T-helper 1 cell treated with Interleukin-12 subunit alpha and Interleukin-12 subunit beta and Interleukin-4 antibody, amounts not matched to agents 30 ng/mL and 1 ng/mL, for 36 hours (primary cell): ENCODE data around the gene RBM38. TPM values are rescaled to one million over a fixed set of nuclear protein-coding genes. Genes with fewer than 3 reads are reported as not detected.
"Not testable (repeated sequence)": the region's sequence is repeated elsewhere in the genome, so short reads cannot be mapped to it uniquely, and the experiment has no call there.

Source experiments
- intact Hi-C: fragments of 100-400 bp; cut with micrococcal nuclease; formaldehyde crosslinking; loops from one replicate; pipeline ENCODE4 v1.15.1; 2024
- total RNA-seq: library from RNA; stranded (reverse); gene quantifications from 2 replicates; pipeline ENCODE4 v1.2.3, GENCODE V29; 2022

RBM38 gene
- 56.3 and 58.7 TPM in 2 replicates for total RNA-seq

GRCh38 chr20:57390604-57391438 is at the start of gene RBM38:
Gene RBM38 (plus strand): TSS chr20:57391396. CDS start chr20:57391582, 186 bp downstream.
- intact Hi-C loops, result loop anchor here (1.0 to 10.0 kb wide), 10 partner anchors 9 to 1774 kb away; partner anchors contain the start of genes AURKA, CSTF1, PMEPA1 and PRELID3B

GRCh38 chr20:57341663-57342062 is 49.5 kb upstream of the RBM38 start:
- intact Hi-C loops, result no loop called here

GRCh38 chr20:57342829-57343228 is 48.4 kb upstream of the RBM38 start:
- intact Hi-C loops, result no loop called here

GRCh38 chr20:57346477-57346876 is 44.7 kb upstream of the RBM38 start:
- intact Hi-C loops, result loop anchor here (1.0 kb wide), 1 partner anchor 254 kb away; no protein-coding TSS in a partner anchor

GRCh38 chr20:57347393-57347792 is 43.8 kb upstream of the RBM38 start:
- intact Hi-C loops, result no loop called here

GRCh38 chr20:57348200-57348921 is 42.8 kb upstream of the RBM38 start:
- intact Hi-C loops, result not testable (repeated sequence)

- intact Hi-C loops, result not testable (repeated sequence)
These were observed 42.1 kb upstream of the RBM38 start for GRCh38 chr20:57348922-57349574.

GRCh38 chr20:57350081-57350710 is 41.0 kb upstream of the RBM38 start:
- intact Hi-C loops, result loop anchor here (2.0 to 5.0 kb wide), 3 partner anchors 361 to 958 kb away; partner anchors contain the start of genes AURKA, CSTF1, PMEPA1 and RTF2

GRCh38 chr20:57350726-57351041 is 40.5 kb upstream of the RBM38 start:
- intact Hi-C loops, result loop anchor here (1.0 to 5.0 kb wide), 9 partner anchors 41 to 992 kb away; partner anchors contain the start of genes AURKA, CSTF1, FAM210B and PMEPA1

- intact Hi-C loops, result loop anchor here (1.0 to 5.0 kb wide), 9 partner anchors 40 to 993 kb away; partner anchors contain the start of genes AURKA, CSTF1, FAM210B and PMEPA1
These were observed 40.0 kb upstream of the RBM38 start, which contains the start of gene RAE1 for GRCh38 chr20:57351042-57351783. Gene RAE1 (plus strand): TSS chr20:57351255. CDS start chr20:57354039, 2,784 bp downstream.

GRCh38 chr20:57352305-57352704 is 38.9 kb upstream of the RBM38 start:
- intact Hi-C loops, result loop anchor here (5.0 kb wide), 1 partner anchor 960 kb away; the partner anchor contains the start of genes AURKA and CSTF1

GRCh38 chr20:57353351-57353750 is 37.8 kb upstream of the RBM38 start:
- intact Hi-C loops, result loop anchor here (5.0 kb wide), 1 partner anchor 961 kb away; the partner anchor contains the start of genes AURKA and CSTF1

GRCh38 chr20:57361517-57361916 is 29.7 kb upstream of the RBM38 start:
- intact Hi-C loops, result no loop called here

GRCh38 chr20:57364451-57364850 is 26.7 kb upstream of the RBM38 start:
- intact Hi-C loops, result no loop called here

- intact Hi-C loops, result no loop called here
These were observed 21.6 kb upstream of the RBM38 start for GRCh38 chr20:57369596-57369995.

GRCh38 chr20:57370316-57370715 is 20.9 kb upstream of the RBM38 start:
- intact Hi-C loops, result no loop called here

GRCh38 chr20:57371363-57371762 is 19.8 kb upstream of the RBM38 start:
- intact Hi-C loops, result no loop called here

GRCh38 chr20:57372157-57372556 is 19.0 kb upstream of the RBM38 start:
- intact Hi-C loops, result no loop called here

- intact Hi-C loops, result no loop called here
These were observed 18.4 kb upstream of the RBM38 start for GRCh38 chr20:57372581-57373350.
